HG02642 (cell line): Measurements from ENCODE around the gene KLHDC7B.
"Not testable (repeated sequence)": the region's sequence is repeated elsewhere in the genome, so short reads cannot be mapped to it uniquely, and the experiment has no call there.

Experiments
- ATAC-seq: cut with Tn5 transposase; IDR thresholded peaks from one replicate; pipeline ENCODE4 v1.9.1; 2021; ENCODE audit warnings: mild to moderate bottlenecking; ENCODE audit not compliant: unreplicated experiment, poor library complexity

Gene KLHDC7B

GRCh38 chr22:50516891-50517290 is 28.8 kb upstream of the KLHDC7B start:
- no peak for ATAC-seq

- no peak for ATAC-seq
Observed at GRCh38 chr22:50517495-50518260, 28.0 kb upstream of the KLHDC7B start.

GRCh38 chr22:50518606-50519005 is 27.1 kb upstream of the KLHDC7B start:
- no peak for ATAC-seq

- ATAC-seq, result no peak
Observed at GRCh38 chr22:50519151-50519550, 26.5 kb upstream of the KLHDC7B start.

- ATAC-seq, result not testable (repeated sequence)
Observed at GRCh38 chr22:50520184-50520583, 25.5 kb upstream of the KLHDC7B start.

- no peak for ATAC-seq
Observed at GRCh38 chr22:50520826-50521453, 24.8 kb upstream of the KLHDC7B start.

- no peak for ATAC-seq
Observed at GRCh38 chr22:50521710-50522109, 24.0 kb upstream of the KLHDC7B start.

GRCh38 chr22:50522208-50522805 is 23.4 kb upstream of the KLHDC7B start:
- no peak for ATAC-seq

- no peak for ATAC-seq
Observed at GRCh38 chr22:50522806-50523438, 22.8 kb upstream of the KLHDC7B start.

GRCh38 chr22:50523458-50523805 is 22.3 kb upstream of the KLHDC7B start:
- no peak for ATAC-seq

GRCh38 chr22:50523806-50524675 is 21.7 kb upstream of the KLHDC7B start:
- no peak for ATAC-seq

- ATAC-seq, result no peak
Observed at GRCh38 chr22:50524676-50525103, 21.0 kb upstream of the KLHDC7B start.

GRCh38 chr22:50525104-50525857 is 20.4 kb upstream of the KLHDC7B start, which contains the start of gene SCO2:
Gene SCO2 (minus strand): TSS chr22:50525598. CDS start chr22:50524411, 1,187 bp downstream.
- peak; percentile 41 for ATAC-seq

- no peak for ATAC-seq
Observed at GRCh38 chr22:50525858-50526107, 19.9 kb upstream of the KLHDC7B start.

GRCh38 chr22:50526108-50526833 is 19.4 kb upstream of the KLHDC7B start:
- ATAC-seq, result peak; percentile 37

- ATAC-seq, result no peak
Observed at GRCh38 chr22:50526834-50527801, 18.6 kb upstream of the KLHDC7B start.

GRCh38 chr22:50527921-50528681 is 17.6 kb upstream of the KLHDC7B start:
- no peak for ATAC-seq
